OCI-LY1 (cell line): Measurements from ENCODE around the gene C5orf46.

Experiments
- CTCF ChIP-seq: fragments of 200-600 bp; sonication (generic), shearing (Covaris generic); IDR thresholded peaks from 2 replicates; pipeline ENCODE4 v1.5.1; 2017; ENCODE audit warnings: mild to moderate bottlenecking, antibody characterized with exemption, low read length, moderate library complexity, mixed read lengths
- EZH2 ChIP-seq: fragments of 200-600 bp; sonication (generic), shearing (Covaris generic); IDR thresholded peaks from 2 replicates; pipeline ENCODE4 v1.8.0; 2017; ENCODE audit warnings: borderline replicate concordance, mixed run types, mild to moderate bottlenecking, antibody characterized with exemption, low read length, moderate library complexity, mixed read lengths

GRCh38 chr5:147892696-147893296, 13.5 kb downstream of the C5orf46 start:
- TF ChIP-seq CTCF (no peak), EZH2 (no peak)
